ENCODE measurements around the gene ALDH3B2.

Gene ALDH3B2

GRCh38 chr11:67646535-67647336 lies 27.7 kb downstream of the ALDH3B2 start:
- Histone ChIP-seq H3K9me3 (ENCODE audit: control insufficient read depth in 1 of 2, low read length in 2 of 2) (no peaks in the 10 kb centered on the region), H3K36me3 (ENCODE audit: control insufficient read depth in 1 of 2, insufficient read depth in 2 of 2, low read length in 2 of 2) (no peaks in the 10 kb centered on the region), H3K4me3 (ENCODE audit: low read depth in 1 of 2, low read length in 2 of 2) (no peak overlapping the region), H3K27ac (ENCODE audit: low read length) (no peak overlapping the region), H3K4me1 (ENCODE audit: control insufficient read depth in 1 of 2, insufficient read depth in 2 of 2, low read length in 2 of 2) (no peaks in the 10 kb centered on the region), H3K27me3 (ENCODE audit: low read depth, low read length) (no peaks in the 10 kb centered on the region)

- Histone ChIP-seq H3K27me3 (ENCODE audit: low read depth, low read length) (no peaks in the 10 kb centered on the region), H3K4me1 (ENCODE audit: control insufficient read depth in 1 of 2, insufficient read depth in 2 of 2, low read length in 2 of 2) (no peaks in the 10 kb centered on the region), H3K9me3 (ENCODE audit: control insufficient read depth in 1 of 2, low read length in 2 of 2) (no peaks in the 10 kb centered on the region), H3K36me3 (ENCODE audit: control insufficient read depth in 1 of 2, insufficient read depth in 2 of 2, low read length in 2 of 2) (no peaks in the 10 kb centered on the region), H3K27ac (ENCODE audit: low read length) (no peak overlapping the region), H3K4me3 (ENCODE audit: low read depth in 1 of 2, low read length in 2 of 2) (no peak overlapping the region)
These were observed 28.6 kb downstream of the ALDH3B2 start for GRCh38 chr11:67645521-67646461.

DNA sequence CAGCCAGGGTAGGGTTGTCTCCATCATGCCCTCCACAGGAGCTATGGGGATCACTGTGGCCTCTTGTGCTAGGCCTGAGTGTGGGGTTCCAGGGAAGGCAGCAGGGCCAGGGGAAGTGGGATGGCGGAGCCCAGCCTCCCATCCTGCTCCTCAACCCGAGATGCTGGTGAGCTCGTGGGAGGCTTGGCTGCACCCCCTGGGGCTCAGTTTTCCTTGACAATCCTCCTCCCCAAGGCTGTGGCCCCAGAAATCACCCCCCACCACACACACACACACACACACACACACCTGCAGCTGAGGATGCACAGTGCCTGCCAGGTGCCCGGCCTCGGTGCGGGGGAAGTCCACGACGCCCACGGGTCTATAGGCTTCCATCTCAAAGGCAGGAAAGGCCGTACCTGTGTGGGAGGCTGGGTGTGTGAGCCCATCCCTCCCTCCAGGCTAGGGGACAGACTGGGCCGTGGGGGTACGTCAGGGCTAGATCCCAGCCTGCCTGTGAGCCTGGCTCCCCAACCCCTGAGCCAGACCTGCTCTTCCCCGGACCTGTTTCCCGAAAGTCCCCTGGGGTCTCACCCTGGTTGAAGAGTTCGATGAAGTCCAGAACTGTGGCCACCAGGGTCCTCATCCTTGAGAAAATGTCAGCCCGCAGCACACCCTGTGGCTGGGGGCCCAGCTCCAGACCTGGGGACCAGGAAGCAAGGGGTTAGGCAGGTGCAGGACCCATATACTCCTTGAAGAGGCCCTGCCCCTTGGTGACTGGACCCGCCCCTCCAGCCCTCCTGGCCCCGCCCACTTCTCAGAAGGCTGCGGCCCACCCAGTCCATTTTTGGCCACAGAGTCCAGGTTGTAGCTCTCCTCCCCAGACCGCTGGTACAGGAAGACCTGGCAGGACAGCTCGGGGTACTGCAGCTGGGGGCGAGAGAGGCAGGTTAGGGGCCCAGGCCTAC lies 29.7 kb downstream of the ALDH3B2 start:
- no peaks in the 10 kb centered on the region for H3K4me1 ChIP-seq (ENCODE audit: control insufficient read depth in 1 of 2, insufficient read depth in 2 of 2, low read length in 2 of 2)

GRCh38 chr11:67644042-67644441 lies 30.4 kb downstream of the ALDH3B2 start:
- peaks cover 4% of the 10 kb centered on the region for H3K27me3 ChIP-seq (ENCODE audit: low read depth, low read length)
- H3K27ac ChIP-seq (ENCODE audit: low read length): no peak overlapping the region
- no peaks in the 10 kb centered on the region for H3K9me3 ChIP-seq (ENCODE audit: control insufficient read depth in 1 of 2, low read length in 2 of 2)
- no peaks in the 10 kb centered on the region for H3K4me1 ChIP-seq (ENCODE audit: control insufficient read depth in 1 of 2, insufficient read depth in 2 of 2, low read length in 2 of 2)
- no peaks in the 10 kb centered on the region for H3K36me3 ChIP-seq (ENCODE audit: control insufficient read depth in 1 of 2, insufficient read depth in 2 of 2, low read length in 2 of 2)
- H3K4me3 ChIP-seq (ENCODE audit: low read depth in 1 of 2, low read length in 2 of 2): no peak overlapping the region

More for the DNA sequence above, 29.7 kb downstream of the ALDH3B2 start:
- no peaks in the 10 kb centered on the region for H3K36me3 ChIP-seq (ENCODE audit: control insufficient read depth in 1 of 2, insufficient read depth in 2 of 2, low read length in 2 of 2)
- no peaks in the 10 kb centered on the region for H3K9me3 ChIP-seq (ENCODE audit: control insufficient read depth in 1 of 2, low read length in 2 of 2)
- peaks cover under 1% of the 10 kb centered on the region for H3K27me3 ChIP-seq (ENCODE audit: low read depth, low read length)
- H3K4me3 ChIP-seq (ENCODE audit: low read depth in 1 of 2, low read length in 2 of 2): no peak overlapping the region
- H3K27ac ChIP-seq (ENCODE audit: low read length): no peak overlapping the region

DNA sequence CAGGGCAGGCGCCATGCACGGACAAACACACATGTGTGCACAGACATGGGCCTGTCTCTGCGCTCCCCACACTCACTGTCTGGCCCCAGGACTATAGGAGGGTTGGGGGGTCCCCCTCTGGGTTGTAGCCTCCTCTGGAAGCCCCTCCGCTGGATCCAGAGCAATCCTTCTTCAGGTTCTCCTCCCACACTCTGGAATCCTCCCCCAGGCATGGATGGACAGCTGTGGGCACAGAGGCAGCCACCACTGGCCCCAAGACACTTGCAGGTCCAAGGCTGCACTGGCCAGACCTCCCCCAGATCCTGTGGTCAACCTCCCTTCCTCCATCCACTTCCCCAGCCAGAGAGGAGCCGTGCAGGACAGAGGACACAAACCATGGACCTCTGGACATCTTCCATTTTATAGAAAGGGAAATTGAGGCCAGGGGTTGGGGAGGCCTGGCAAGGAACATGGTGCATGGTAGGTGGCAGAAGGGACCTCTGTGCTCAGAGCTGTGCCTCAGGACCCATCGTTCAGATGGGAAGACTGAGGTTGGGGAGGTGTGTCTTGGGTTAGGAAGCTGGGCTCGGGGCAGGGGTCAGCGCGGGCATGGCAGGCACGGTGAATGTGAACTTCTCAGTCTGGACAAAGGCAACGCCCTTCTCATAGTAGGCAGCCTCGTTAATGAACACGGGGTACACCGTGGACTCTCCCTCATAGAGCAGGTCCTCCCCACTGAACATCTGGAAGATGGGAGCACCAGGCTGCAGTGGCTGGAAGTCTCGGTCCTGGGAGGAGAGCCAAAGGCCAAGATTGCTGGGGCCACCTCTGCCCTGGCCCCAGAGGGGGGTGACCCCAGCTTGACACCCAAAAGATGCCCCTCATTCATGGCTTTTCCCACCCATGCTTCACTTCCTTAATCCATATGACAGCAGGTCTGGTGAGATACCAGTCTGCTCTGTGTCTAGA lies 32.0 kb downstream of the ALDH3B2 start:
- Histone ChIP-seq H3K4me3 (ENCODE audit: low read depth in 1 of 2, low read length in 2 of 2) (no peak overlapping the region), H3K27me3 (ENCODE audit: low read depth, low read length) (peaks cover 4% of the 10 kb centered on the region), H3K36me3 (ENCODE audit: control insufficient read depth in 1 of 2, insufficient read depth in 2 of 2, low read length in 2 of 2) (no peaks in the 10 kb centered on the region), H3K9me3 (ENCODE audit: control insufficient read depth in 1 of 2, low read length in 2 of 2) (no peaks in the 10 kb centered on the region), H3K27ac (ENCODE audit: low read length) (no peak overlapping the region), H3K4me1 (ENCODE audit: control insufficient read depth in 1 of 2, insufficient read depth in 2 of 2, low read length in 2 of 2) (no peaks in the 10 kb centered on the region)

DNA sequence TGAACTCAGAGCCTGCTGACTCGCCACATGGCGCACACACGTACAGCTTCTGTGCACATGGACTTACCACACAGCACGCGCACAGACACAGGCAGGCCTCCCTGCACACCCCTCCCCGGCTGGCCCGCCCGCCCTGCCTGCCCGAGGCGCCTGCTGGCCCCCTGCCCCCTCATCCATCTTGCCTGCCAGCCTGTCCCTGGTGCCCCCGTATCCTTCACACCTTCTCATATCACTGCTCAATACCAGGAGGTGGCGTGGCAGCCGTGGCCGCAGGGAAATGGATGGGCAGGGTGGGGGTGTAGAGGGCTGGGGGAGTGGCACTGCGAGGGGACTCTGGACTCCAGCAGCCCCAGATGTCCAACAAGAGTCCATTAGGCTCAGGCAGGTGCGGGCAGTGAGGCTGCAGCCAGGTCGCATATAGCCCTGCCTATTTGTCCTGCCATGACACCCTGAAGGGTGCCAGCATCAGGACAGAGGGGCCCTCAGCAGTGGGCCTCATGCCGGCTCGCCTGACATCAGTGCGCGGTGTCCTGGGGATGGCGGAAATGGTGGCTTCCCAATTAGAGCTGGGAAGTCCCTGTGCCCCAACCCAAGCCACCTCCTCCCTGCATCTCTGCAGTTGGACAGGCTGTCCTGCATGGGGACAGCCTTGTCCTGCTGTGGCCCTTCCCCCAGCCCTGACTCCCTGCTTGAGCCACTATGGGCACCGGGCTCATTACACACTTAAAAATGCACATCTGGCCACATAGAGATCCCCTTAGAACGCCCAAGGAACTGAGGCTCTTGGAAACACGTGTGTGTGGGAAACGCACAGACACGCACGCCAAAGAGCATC lies 32.9 kb downstream of the ALDH3B2 start:
- H3K4me1 ChIP-seq (ENCODE audit: control insufficient read depth in 1 of 2, insufficient read depth in 2 of 2, low read length in 2 of 2): no peaks in the 10 kb centered on the region
- no peaks in the 10 kb centered on the region for H3K9me3 ChIP-seq (ENCODE audit: control insufficient read depth in 1 of 2, low read length in 2 of 2)
- no peaks in the 10 kb centered on the region for H3K36me3 ChIP-seq (ENCODE audit: control insufficient read depth in 1 of 2, insufficient read depth in 2 of 2, low read length in 2 of 2)
- H3K27me3 ChIP-seq (ENCODE audit: low read depth, low read length): peaks cover 4% of the 10 kb centered on the region
- no peak overlapping the region for H3K27ac ChIP-seq (ENCODE audit: low read length)
- no peak overlapping the region for H3K4me3 ChIP-seq (ENCODE audit: low read depth in 1 of 2, low read length in 2 of 2)

GRCh38 chr11:67640758-67641337 lies 33.6 kb downstream of the ALDH3B2 start:
- Histone ChIP-seq H3K36me3 (ENCODE audit: control insufficient read depth in 1 of 2, insufficient read depth in 2 of 2, low read length in 2 of 2) (no peaks in the 10 kb centered on the region), H3K4me1 (ENCODE audit: control insufficient read depth in 1 of 2, insufficient read depth in 2 of 2, low read length in 2 of 2) (no peaks in the 10 kb centered on the region), H3K27me3 (ENCODE audit: low read depth, low read length) (peaks cover 4% of the 10 kb centered on the region), H3K27ac (ENCODE audit: low read length) (no peak overlapping the region), H3K9me3 (ENCODE audit: control insufficient read depth in 1 of 2, low read length in 2 of 2) (no peaks in the 10 kb centered on the region), H3K4me3 (ENCODE audit: low read depth in 1 of 2, low read length in 2 of 2) (no peak overlapping the region)

GRCh38 chr11:67640021-67640757 lies 34.2 kb downstream of the ALDH3B2 start:
- Histone ChIP-seq H3K36me3 (ENCODE audit: control insufficient read depth in 1 of 2, insufficient read depth in 2 of 2, low read length in 2 of 2) (no peaks in the 10 kb centered on the region), H3K9me3 (ENCODE audit: control insufficient read depth in 1 of 2, low read length in 2 of 2) (no peaks in the 10 kb centered on the region), H3K4me1 (ENCODE audit: control insufficient read depth in 1 of 2, insufficient read depth in 2 of 2, low read length in 2 of 2) (no peaks in the 10 kb centered on the region), H3K4me3 (ENCODE audit: low read depth in 1 of 2, low read length in 2 of 2) (no peak overlapping the region), H3K27ac (ENCODE audit: low read length) (no peak overlapping the region), H3K27me3 (ENCODE audit: low read depth, low read length) (peaks cover 4% of the 10 kb centered on the region)

- Histone ChIP-seq H3K36me3 (ENCODE audit: control insufficient read depth in 1 of 2, insufficient read depth in 2 of 2, low read length in 2 of 2) (no peaks in the 10 kb centered on the region), H3K27me3 (ENCODE audit: low read depth, low read length) (peaks cover 4% of the 10 kb centered on the region), H3K4me1 (ENCODE audit: control insufficient read depth in 1 of 2, insufficient read depth in 2 of 2, low read length in 2 of 2) (no peaks in the 10 kb centered on the region), H3K9me3 (ENCODE audit: control insufficient read depth in 1 of 2, low read length in 2 of 2) (no peaks in the 10 kb centered on the region), H3K27ac (ENCODE audit: low read length) (no peak within 1 kb of the TSS), H3K4me3 (ENCODE audit: low read depth in 1 of 2, low read length in 2 of 2) (no peak within 1 kb of the TSS)
These were observed 35.0 kb downstream of the ALDH3B2 start, which contains the start of gene TBX10 for GRCh38 chr11:67639438-67639859. TSS of gene TBX10 (minus strand) at chr11:67639763. CDS start at chr11:67639472, 291 bp downstream.

All from muscle layer of duodenum (tissue), 2 donors.